ENCODE measurements around the gene ASIC2. TPM values are rescaled to one million over a fixed set of nuclear protein-coding genes. Genes with fewer than 3 reads are reported as not detected.

Gene ASIC2
- total RNA-seq, 2 experiments from 2014 or later, result not detected

DNA sequence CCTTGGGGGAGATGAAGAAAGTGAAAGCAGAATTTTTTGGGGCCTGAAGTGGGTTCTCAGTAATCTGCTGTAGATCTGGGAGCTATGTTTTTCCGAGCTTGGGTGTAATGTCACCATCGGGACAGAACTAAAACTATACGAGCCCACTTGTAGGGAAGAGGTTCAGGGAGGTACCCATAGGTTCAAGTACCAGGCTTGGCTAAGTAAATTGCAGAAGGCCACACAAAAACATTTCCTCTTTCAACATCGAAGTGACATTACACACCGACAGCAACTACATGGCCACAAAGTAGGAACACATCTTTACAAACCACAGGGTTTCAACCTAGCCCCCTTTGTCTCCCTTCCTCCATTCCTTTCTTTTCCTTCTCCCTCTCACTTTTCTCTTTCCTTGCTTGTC is 10.2 kb upstream of the ASIC2 start:
- no peak for ATAC-seq (ENCODE audit: poor library complexity)
- no peaks in the 10 kb centered on the region for H3K36me3 Mint-ChIP-seq (ENCODE audit: low read depth)
- H3K4me3 Mint-ChIP-seq, result no peak overlapping the region
- peaks cover 55% of the 10 kb centered on the region for H3K27me3 Mint-ChIP-seq
- H3K27ac Mint-ChIP-seq, result no peak overlapping the region
- no peak overlapping the region for H3K4me3 ChIP-seq (ENCODE audit: low read length)
- no peaks in the 10 kb centered on the region for H3K36me3 ChIP-seq (ENCODE audit: insufficient read depth, low read length)
- no peaks in the 10 kb centered on the region for H3K4me1 ChIP-seq (ENCODE audit: insufficient read depth, low read length)
- DNase-seq, result no peak
- ChIA-PET POLR2A (no interaction called here), CTCF (interaction anchor here (0.9 kb wide), 1 partner anchor 14 kb away, joined by 3 read pairs; no protein-coding TSS in a partner anchor)
- intact Hi-C loops (cut with DNase I, micrococcal nuclease), result no loop called here
- no peaks in the 10 kb centered on the region for H3K9me3 ChIP-seq (ENCODE audit: control insufficient read depth in 1 of 2, insufficient read depth in 1 of 2, low read length in 2 of 2)
- no peaks in the 10 kb centered on the region for H3K27me3 ChIP-seq (ENCODE audit: control insufficient read depth in 1 of 2, insufficient read depth in 2 of 2, low read length in 2 of 2)
- H3K4me1 Mint-ChIP-seq (ENCODE audit: low read depth), result peaks cover 19% of the 10 kb centered on the region
- no peak overlapping the region for H3K27ac ChIP-seq (ENCODE audit: low read depth in 1 of 2, low read length in 2 of 2)
- peaks cover 4% of the 10 kb centered on the region for H3K9me3 Mint-ChIP-seq
- TF ChIP-seq, protein P1, sequence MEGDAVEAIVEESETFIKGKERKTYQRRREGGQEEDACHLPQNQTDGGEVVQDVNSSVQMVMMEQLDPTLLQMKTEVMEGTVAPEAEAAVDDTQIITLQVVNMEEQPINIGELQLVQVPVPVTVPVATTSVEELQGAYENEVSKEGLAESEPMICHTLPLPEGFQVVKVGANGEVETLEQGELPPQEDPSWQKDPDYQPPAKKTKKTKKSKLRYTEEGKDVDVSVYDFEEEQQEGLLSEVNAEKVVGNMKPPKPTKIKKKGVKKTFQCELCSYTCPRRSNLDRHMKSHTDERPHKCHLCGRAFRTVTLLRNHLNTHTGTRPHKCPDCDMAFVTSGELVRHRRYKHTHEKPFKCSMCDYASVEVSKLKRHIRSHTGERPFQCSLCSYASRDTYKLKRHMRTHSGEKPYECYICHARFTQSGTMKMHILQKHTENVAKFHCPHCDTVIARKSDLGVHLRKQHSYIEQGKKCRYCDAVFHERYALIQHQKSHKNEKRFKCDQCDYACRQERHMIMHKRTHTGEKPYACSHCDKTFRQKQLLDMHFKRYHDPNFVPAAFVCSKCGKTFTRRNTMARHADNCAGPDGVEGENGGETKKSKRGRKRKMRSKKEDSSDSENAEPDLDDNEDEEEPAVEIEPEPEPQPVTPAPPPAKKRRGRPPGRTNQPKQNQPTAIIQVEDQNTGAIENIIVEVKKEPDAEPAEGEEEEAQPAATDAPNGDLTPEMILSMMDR (IDR thresholded peaks at IDR 0.05), result no peak

GRCh38 chr17:33302394-33302793 is 9.3 kb upstream of the ASIC2 start:
- Mint-ChIP-seq H3K27ac (no peak overlapping the region), H3K27me3 (peaks cover 49% of the 10 kb centered on the region), H3K36me3 (ENCODE audit: low read depth) (no peaks in the 10 kb centered on the region), H3K4me1 (ENCODE audit: low read depth) (peaks cover 19% of the 10 kb centered on the region), H3K4me3 (no peak overlapping the region), H3K9me3 (peaks cover 4% of the 10 kb centered on the region)
- DNase-seq (peak in 1 of 14 experiments; percentile 2), ATAC-seq (ENCODE audit: poor library complexity) (no peak)
- Histone ChIP-seq H3K4me1 (ENCODE audit: insufficient read depth, low read length) (no peaks in the 10 kb centered on the region), H3K27ac (ENCODE audit: low read depth in 1 of 2, low read length in 2 of 2) (no peak overlapping the region), H3K9me3 (ENCODE audit: control insufficient read depth in 1 of 2, insufficient read depth in 1 of 2, low read length in 2 of 2) (no peaks in the 10 kb centered on the region), H3K27me3 (ENCODE audit: control insufficient read depth in 1 of 2, insufficient read depth in 2 of 2, low read length in 2 of 2) (no peaks in the 10 kb centered on the region), H3K36me3 (ENCODE audit: insufficient read depth, low read length) (no peaks in the 10 kb centered on the region), H3K4me3 (ENCODE audit: low read length) (no peak overlapping the region)
- POLR2A ChIA-PET, result no interaction called here
- intact Hi-C loops (cut with DNase I, micrococcal nuclease), result no loop called here
- TF ChIP-seq, protein P1 (IDR thresholded peaks at IDR 0.05), result no peak
- CTCF ChIA-PET, result no interaction called here

GRCh38 chr17:33300241-33300640 is 7.1 kb upstream of the ASIC2 start:
- POLR2A ChIA-PET, result no interaction called here
- Mint-ChIP-seq H3K9me3 (peaks cover 4% of the 10 kb centered on the region), H3K4me1 (ENCODE audit: low read depth) (peaks cover 19% of the 10 kb centered on the region), H3K27me3 (peaks cover 42% of the 10 kb centered on the region), H3K4me3 (no peak overlapping the region), H3K36me3 (ENCODE audit: low read depth) (no peaks in the 10 kb centered on the region), H3K27ac (no peak overlapping the region)
- DNase-seq, result no peak
- no peak overlapping the region for H3K4me3 ChIP-seq (ENCODE audit: low read length)
- H3K4me1 ChIP-seq (ENCODE audit: insufficient read depth, low read length), result no peaks in the 10 kb centered on the region
- CTCF ChIA-PET, result no interaction called here
- TF ChIP-seq, protein P1 (IDR thresholded peaks at IDR 0.05), result no peak
- intact Hi-C loops (cut with DNase I, micrococcal nuclease), result no loop called here
- H3K36me3 ChIP-seq (ENCODE audit: insufficient read depth, low read length), result no peaks in the 10 kb centered on the region
- no peak overlapping the region for H3K27ac ChIP-seq (ENCODE audit: low read depth in 1 of 2, low read length in 2 of 2)
- no peaks in the 10 kb centered on the region for H3K9me3 ChIP-seq (ENCODE audit: control insufficient read depth in 1 of 2, insufficient read depth in 1 of 2, low read length in 2 of 2)
- peaks cover 0 to 4% of the 10 kb centered on the region in 2 experiments for H3K27me3 ChIP-seq (ENCODE audit: control insufficient read depth in 1 of 2, insufficient read depth in 2 of 2, low read length in 2 of 2)
- no peak for ATAC-seq (ENCODE audit: poor library complexity)

Measured in CD4-positive, alpha-beta T cell (primary cell).